OCI-M2 (cell line): ENCODE measurements around the gene ZNF664.

Source experiments
- DNase-seq: peaks from one replicate; lab custom pipeline; 2025; ENCODE audit not compliant: unreplicated experiment; lab: John Stamatoyannopoulos, UW

Gene ZNF664

DNA sequence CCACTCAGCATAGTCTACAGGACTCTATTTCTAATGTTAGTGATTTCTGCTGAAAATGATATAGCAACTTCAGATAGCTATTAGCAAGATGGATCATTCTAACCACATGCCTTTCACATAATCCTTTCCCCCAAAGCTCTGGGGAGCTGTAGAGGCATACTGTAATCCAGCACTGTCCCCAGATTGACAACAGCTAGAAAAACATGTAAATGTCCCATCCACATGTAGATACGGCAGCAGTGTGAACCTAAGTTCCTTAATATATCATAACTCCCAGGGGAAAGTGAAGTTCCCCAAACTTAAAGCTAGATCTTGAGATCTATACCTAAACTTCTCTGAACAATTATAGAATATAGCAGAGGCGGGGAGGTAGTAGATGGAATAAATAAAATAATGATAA, 14.0 kb downstream of the ZNF664 start:
- no peak for DNase-seq

DNA sequence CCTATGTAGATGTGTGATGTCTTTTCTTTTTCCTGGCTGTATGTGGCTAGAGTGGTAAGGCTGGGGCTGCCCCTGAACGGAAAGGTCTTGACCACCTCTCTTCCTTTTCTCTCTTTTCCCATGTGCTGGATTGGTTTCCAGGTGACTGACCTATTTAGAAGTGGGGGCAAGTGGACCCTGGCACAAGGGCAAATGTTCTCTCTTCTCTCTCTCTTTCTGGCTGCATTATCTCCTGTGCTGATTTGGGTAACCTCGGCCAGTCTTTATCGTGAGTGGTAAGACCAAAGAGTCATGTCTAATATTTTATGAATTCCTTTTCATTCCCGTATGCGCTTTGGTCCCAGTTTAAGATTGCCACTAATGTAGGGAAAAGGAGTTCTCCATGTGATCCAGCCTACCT, 16.2 kb downstream of the ZNF664 start:
- DNase-seq = no peak

DNA sequence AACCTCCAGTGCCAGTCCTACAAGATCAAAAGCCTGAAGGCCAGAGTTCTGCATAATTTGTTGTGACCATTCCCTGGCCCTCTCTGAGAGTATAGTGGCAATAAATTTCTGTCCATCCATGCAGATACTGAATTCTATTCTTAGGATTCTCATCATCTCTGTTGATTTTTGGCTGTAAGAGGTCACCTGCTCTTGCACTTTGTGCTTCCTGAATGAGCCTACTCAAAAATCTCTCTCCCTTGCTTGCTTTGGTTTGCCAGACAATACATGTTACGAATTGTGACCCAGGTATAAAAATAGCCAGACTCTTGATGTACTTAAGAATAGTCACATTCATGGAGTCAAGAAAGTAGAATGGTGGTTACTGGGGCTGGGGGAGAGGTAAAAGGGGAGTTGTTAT, 16.7 kb downstream of the ZNF664 start:
- DNase-seq = no peak

DNA sequence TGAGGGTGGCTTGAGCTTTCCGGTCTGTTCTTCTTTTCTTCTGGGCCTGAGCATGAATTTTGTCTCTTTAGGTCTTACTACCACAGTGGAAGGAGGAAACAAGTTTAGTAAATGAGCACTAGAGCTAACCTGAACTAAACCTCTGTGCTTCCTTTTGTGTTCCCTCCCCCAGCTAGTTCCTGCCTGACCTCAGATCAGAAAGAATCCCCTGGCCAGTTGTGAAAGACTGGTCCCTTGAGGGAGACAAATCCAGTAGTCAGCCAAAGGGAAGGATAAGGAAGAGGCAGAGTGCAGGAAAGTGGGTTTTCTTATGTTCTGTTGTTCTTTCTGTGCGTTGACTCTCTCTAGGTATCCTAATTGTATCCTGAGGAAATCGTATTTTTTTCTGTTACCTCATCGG, 17.5 kb downstream of the ZNF664 start:
- no peak for DNase-seq

DNA sequence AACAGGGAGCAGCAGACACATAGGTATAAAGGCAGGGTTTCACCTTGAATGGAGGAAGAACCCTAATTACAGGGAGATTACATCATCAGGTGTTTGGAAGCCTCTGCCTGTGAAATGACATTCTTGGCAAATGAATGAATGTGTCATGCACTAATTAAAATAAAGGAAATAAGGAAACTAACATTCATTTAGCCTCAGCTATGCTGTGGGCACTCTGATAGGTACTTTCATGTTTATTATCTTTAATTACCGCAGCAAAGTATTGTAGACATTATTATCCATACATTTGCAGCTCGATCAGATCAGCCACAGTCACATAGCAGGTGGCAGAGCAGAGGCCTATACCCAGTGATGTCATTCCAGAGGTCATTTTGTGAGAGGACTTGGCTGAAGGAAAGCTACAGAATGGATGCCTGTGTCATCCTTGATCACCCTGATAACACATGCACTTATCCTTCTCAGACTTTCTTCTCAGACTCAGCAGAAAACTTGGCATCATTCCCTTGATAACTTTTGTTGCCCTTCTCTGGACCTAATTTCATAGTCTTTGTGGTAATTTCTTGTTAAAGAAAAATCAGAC, 18.4 kb downstream of the ZNF664 start:
- DNase-seq = no peak

DNA sequence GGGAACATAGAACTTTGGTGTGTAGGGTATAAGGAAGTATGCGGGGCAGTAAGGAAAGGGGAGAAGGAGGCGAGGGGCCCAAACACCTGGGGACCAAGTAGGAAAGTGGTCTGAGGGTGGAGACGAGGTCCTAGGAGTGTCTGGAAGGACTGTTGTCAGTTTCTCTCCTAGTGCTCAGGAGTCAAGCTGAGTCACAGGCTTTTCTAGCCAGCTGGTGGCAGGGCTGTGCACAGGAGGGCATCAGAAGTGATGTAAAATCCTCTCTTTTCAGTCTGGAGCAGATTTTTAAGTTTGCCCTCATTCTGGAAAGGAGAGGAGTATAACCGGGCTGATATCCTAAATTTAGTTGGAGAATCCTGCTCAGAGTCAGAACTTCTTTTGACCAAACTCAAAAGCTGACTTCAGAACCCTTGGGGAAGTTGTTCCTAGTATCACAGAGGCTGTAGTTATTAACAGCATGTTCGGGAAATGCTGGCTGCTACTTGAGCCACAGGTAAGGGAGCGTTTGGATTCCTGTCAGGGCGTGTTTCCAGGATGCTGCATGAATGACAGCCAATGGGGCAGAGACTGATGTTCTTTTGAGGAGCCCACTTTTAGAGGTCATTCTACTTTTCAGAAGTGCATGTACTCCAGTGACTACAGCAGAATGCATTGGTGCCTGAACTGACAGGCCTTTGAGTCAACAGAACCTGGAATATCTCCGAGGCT, 19.3 kb downstream of the ZNF664 start:
- no peak for DNase-seq

DNA sequence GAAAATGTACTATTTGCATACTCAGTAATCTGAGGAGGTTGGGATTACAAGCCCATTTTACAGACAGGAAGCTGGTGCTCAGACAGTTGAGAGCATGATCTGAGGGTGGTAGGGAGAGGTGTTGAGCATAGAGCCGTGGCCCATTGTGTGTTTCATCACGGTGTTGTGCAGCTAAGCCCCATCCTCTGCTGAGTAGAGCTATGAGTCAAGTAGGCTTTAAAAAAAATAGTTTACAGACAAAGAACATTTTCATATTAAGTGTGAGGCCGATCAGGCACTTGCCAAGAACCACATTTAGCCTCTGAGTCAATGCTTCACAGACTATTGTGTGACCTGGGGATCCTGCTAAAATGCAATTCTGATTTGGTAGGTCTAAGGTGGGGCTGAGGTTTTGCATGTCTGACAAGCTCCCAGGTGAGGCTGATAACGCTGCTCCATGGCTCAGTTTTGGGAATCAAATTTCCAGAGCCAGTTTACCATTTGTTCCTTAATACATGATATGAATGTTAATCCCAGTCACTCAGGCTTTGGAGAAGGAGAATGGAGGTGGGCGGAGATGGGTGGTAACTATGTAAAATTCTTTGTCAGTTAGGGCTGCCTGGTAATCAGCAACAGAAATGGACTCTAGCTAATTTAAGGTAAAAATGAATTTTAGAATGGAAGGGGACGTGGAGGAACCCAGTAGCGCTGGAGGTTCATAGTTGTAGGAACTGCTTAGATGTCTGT, 22.2 kb downstream of the ZNF664 start:
- DNase-seq = no peak

DNA sequence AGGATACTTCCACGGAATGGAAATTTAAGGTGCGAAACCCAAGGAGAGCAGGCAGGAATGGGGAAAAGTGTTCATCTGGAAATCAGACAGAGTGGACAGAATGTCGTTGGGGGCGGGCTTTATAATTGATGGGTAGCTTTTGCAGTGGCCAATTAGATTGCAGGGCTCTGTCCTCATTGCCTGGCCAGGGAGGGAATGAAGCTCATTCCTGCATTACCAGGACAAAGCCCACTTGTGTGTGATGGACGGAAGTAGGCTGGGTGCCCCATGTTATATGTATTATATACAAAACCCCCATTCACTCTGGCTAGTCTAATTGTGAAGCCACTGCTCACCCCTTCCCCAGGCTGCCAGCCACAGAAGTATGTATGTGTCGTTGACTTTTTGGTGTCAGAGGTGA, 23.6 kb downstream of the ZNF664 start:
- DNase-seq = no peak

DNA sequence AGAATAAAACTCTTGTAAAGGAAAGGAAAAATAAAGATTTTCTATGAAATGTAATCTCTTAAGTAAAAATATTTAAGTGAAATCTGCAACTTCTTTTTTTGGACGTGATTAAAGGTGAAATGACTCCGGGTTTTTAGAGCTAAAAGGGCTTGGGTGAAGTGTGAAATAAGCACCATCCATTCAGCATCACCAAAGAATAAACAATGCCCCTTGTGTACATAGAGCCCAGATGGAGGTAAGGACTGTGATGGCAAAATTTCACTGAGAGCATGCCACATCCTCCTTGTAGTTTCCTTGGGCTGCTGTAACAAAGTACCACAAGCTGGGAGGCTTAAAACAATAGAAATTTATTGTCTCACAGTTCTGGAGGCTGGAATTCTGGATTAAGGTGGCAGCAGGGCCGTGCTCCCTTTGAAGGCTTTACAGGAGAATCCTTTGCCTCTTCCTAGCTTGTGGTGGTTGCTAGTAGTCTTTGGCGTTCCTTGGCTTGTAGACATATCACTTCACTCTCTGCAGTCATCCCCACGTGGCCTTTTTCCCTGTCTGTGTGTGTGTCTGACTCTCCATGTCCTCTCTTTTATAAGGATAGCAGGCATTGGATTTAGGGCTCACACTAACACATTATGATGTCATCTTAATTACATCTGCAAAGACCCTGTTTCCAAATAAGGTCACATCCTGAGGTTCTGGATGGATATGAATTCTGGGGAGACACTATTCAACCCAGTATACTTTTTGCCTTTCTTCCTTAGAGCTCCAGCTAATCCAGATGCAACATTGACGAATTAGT, 24.2 kb downstream of the ZNF664 start:
- no peak for DNase-seq

DNA sequence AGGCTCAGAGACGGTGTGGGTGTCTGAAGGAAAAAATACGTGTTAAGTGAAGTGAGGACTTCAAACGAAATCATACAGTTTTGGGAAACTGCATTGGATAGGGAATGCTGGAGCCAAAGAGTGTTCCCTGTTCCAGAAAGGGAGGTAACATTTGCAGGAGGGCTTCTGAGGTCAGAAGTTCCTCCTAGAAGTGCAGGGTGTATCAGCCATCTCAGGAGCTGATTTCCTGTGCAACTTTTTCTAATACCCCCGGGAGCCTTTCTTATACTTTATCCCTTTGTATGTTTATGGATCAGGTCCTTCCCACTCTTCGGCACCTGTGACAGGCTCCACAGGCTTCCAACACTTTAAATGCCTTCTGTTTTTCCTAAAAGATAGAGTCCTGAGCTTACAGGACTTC, 24.9 kb downstream of the ZNF664 start:
- DNase-seq = no peak

DNA sequence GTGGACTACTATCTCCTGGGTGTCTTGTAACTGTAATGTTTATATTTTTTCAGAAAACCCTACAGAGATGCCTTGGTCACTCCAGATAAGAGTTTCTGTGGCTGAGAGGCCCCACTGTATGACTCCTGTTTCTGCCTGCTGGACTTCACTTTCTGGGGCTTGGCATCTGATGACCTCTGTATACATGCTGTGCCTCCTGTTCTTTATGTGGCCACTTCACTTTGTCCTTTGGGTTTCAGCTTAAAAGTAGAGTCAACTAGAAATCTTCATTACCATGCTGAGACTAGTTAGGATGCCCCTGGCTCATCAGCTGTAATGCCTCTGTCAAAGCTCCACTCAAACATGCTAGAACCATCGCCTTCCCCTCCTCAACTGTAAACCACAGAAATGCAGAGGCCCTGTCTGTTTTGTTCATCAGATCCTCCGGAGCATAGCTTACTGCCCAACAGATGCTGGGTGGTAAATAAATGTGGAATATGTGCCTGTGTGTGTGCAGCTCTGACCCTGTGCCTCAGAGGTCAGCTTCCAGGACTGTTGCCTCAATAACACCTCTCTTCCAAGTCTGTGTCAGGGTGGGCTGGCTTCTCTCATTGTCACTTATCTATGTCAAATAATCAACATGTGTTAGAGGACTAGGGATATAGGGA, 25.5 kb downstream of the ZNF664 start:
- no peak for DNase-seq

DNA sequence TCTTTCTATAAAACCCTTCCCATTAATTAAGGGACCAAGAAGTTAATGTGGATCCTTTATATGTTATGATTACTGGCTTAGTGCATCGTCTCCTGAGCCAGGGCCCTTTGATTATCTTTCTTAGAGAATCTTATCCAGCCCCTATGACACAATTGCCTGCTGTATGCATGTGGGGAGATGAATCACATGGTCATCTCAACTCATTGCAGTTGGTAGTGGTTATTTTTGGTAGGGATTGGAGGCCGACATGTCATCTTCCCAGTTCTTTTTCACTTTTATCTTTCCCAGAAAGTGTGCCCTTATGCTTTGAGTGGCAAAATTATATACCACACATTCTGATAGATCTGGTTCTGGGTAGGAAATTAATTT, 26.0 kb downstream of the ZNF664 start:
- no peak for DNase-seq

DNA sequence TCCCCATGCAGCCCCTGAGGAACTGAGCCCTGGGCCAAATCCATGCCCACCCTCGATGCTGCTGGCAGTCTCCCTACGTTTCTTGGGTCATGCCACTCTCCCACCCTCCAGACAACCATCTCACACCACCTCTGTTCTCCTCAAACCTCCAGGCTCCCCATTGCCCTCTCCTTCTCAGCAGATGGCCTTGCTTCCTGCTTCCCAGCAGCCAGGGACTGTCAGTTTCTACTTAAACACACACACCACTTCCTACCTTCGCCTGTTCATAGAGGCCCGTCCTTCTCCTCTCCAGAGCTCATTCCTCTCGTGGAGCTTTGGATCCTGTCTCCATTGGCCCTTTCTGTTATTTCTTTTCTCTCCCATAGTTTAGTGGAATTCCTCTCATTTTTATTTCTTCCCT, 27.1 kb downstream of the ZNF664 start:
- no peak for DNase-seq

DNA sequence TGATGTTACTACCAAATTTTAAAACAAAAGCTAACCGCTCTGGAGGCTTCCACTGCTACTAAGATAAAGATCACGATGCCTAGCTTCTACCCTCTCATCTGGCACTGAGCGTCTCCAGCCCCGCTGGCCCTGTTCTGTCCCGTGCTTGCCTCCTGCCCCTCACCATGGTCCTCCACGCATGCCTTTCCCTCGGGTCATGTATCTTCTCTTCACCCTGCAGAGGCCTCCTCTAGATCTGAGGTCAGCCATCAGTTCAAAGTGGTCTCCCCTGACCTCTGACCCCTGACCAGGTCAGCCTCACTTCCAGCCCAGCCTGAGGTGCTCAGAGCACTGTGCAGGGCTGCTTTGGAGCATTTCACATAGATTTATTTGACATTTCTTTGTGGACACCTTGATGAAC, 28.3 kb downstream of the ZNF664 start:
- DNase-seq = no peak

DNA sequence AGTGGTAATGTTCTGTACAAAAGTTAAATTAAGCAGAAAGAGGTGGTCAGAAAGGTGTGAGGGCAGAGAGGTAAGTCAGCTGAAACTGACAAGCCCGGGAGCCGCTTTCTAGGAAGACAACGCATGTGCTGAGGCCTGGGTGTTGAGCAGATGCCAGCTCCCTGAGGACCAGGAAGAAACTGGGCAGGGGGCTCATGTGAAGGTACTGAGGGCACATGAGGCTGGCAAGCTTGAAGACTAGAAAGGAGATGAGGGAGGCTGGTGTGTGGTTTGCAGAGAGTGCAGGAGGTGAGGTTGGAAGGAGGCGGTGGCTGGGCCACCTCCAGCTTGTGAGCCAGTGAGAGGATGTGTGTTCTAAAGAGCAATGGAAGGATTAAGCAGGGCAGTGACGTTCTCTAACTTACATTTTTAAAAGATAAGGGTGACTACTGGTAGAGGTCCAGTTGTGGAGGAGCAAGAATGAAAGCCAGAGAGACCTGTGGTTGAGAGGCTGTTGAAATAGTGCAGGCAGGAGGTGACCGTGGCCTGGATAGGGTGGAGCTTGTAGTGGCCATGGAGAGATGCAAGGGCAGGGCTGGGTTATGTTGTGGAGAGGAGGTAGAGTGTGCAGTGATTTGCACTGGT, 29.1 kb downstream of the ZNF664 start:
- no peak for DNase-seq

DNA sequence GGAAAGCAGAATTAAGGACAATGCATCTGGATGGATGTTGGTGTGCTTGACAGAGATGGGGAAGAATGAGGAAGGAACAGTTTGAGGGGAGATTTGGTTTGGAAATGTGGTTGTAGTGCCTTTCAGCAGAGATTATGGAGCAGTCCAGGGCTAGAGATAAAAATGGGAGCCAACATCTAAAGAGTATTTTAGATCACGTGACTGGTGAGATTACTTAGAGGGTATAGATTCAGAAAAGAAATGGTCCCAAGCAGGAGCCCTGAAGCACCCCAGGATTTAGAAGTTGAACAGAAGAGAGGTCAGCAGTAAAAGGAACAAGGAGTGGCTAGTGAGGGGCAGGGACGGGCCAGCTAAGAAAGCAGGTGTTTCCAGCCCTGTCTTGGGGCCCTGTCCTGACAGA, 29.6 kb downstream of the ZNF664 start:
- DNase-seq = no peak

DNA sequence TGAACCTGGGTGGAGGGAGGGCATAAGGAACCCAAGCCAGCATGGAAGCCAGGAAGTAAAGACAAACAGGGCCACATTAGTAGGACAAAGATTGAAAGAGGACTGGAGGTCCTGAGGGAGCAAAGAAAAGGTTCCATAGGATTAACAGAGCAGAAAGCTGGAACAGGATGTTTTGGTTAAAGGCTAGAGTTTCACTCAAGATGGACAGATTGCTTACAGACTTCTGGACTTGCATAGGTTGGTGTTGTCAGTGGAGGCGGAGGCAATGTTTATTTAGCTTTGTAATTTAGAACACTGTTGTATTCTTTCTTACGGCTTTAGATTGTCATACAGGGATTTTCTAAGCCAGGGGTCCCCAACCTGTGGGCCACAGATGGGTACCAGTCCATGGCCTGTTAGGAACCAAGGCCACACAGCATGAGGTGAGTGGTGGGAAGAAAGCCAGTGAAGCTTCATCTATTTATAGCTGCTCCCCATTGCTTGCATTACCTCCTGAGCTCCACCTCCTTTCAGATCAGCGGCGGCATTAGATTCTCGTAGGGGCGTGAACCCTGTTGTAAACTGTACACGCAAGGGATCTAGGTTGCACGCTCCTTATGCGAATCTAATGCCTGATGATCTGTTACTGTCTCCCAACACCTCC, 31.3 kb downstream of the ZNF664 start:
- DNase-seq = no peak

DNA sequence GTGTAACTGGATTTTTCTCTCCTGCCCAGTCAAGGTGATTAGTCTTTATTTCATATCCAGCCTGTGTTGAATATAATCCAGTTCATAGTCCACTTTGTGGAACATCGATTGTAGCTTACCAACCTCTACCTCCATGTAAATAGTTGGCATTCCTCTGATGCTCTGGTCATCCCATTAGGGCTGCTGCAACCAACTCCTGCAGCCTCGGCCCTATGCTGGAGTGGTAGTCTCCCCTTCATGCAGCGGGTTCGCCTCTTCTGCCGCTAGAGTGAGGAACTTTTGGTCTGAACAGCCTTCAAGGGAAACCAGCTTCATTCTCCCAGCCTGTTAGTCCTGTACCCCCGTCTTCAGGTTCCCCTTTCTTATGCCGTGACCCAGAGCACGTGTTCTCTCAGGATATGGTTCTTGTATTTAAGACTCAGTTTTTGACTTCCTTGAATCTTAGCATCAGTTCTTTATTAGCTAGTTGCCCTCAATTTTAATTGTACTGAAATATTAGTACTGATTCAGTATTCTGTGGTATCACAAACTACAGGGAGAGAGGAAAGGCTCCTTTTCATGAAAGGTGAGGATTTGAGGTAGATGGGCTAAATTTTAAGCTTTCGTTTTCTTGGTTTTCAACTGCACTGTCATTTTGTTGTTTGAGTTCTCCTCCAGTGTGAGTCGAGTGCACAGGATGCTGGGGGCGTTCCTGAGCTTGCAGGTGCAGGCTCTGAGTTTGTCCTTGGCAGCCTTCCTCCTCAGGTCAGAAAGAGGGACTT, 33.2 kb downstream of the ZNF664 start:
- no peak for DNase-seq

DNA sequence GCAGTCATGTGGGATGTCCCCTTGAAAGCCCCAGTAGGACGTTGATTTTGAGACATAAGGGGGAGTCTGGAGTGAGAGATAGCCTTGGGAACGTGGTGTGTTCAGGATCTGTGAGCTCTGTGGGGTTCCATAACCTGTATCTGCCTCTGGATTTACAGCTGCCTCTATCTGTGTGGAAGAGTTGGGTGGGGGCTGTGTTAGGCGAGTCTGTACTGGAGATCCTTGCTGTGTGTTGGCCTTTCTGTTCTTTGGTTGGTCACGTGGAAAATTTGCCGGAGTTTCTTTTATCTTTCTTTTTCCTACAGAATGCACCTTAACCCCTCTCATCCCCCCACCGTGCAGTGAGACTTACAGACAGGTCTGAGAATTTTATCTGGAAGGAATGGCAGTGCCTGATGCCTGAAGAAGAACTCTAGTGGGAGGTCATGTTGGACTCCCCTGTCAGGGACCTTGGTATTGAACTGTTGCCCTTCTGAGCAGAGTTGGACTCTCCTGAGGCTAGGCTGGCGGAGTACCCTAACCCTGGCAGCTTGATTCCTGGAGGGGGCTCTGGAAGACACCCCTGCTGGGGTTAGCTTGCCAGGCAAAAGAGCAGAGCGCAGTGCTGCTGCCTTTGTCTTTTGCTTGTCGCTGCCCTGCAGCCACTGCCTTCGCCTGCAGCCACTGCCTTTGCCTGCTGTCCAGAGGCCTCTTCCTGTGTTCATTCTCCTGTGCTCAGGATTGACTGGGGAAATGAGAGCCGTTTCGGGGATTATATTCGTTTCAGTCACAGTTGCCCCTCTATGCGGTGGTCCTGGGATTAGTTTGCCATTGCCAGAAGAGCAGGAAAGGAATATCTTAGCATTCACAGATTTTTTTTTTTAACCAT, 34.1 kb downstream of the ZNF664 start:
- DNase-seq = no peak
